Vagina (tissue), 2 donors: ENCODE measurements around the gene GOLM1. TPM values are rescaled to one million over a fixed set of nuclear protein-coding genes. Genes with fewer than 3 reads are reported as not detected.
"Not testable (repeated sequence)": the region's sequence is repeated elsewhere in the genome, so short reads cannot be mapped to it uniquely, and the experiment has no call there.

ENCODE experiments used
- DNase-seq, 2 donors: peaks; one replicate each; pipeline ENCODE4 v3.0.0-alpha.2; 2017; ENCODE audit errors: extremely low spot score in 2 of 2
- H3K27ac ChIP-seq: fragments of 200-600 bp; sonication (generic); one replicate; pipeline ENCODE4 v1.5.1; 2019
- H3K27me3 ChIP-seq: fragments of 200-600 bp; sonication (generic); one replicate; pipeline ENCODE4 v1.5.1; 2019
- H3K36me3 ChIP-seq, 2 donors: fragments of 200-600 bp; sonication (generic); one replicate each; pipeline ENCODE4 v1.5.1; 2017 to 2019
- H3K4me1 ChIP-seq: fragments of 200-600 bp; sonication (generic); one replicate; pipeline ENCODE4 v1.5.1; 2019
- H3K4me3 ChIP-seq, 2 donors: fragments of 200-600 bp; sonication (generic); 1 replicate in 1 of 2; 2 replicates in 1 of 2; pipeline ENCODE4 v1.5.1; 2016 to 2019
- H3K9me3 ChIP-seq: fragments of 200-600 bp; sonication (generic); one replicate; pipeline ENCODE4 v1.5.1; 2019
- POLR2A ChIP-seq, 2 donors: fragments of 450-650 bp; IDR thresholded peaks; one replicate each; pipeline ENCODE4 v1.6.1; 2017; ENCODE audit warnings: antibody characterized with exemption in 2 of 2, mild to moderate bottlenecking in 2 of 2, moderate library complexity in 2 of 2
- POLR2AphosphoS5 ChIP-seq, 2 donors: sonication (generic); formaldehyde crosslinking; IDR thresholded peaks; one replicate each; pipeline ENCODE4 v1.9.0; 2017; ENCODE audit warnings: antibody characterized with exemption in 2 of 2, mild to moderate bottlenecking in 2 of 2, low read depth in 1 of 2; ENCODE audit not compliant: insufficient read depth in 1 of 2
- intact Hi-C: fragments of 100-400 bp; cut with DNase I; formaldehyde crosslinking; loops from one replicate; pipeline ENCODE4 v1.15.1; 2023
- total RNA-seq: library from RNA; depleted of rRNA; stranded (reverse); fragments of >200 nt; gene quantifications from one replicate; pipeline ENCODE4 v1.2.3, GENCODE V29; 2016
- TF ChIP-seq, protein P1 (sequence below), 3 experiments: fragments of 450-650 bp in 2 of 3; fragments of 200-600 bp in 1 of 3; sonication (generic) in 1 of 3; IDR thresholded peaks; one replicate each; pipeline ENCODE4 v1.5.1; 2017 to 2019; ENCODE audit warnings: antibody characterized with exemption in 3 of 3, mild to moderate bottlenecking in 2 of 3, moderate library complexity in 2 of 3

The GOLM1 gene
- total RNA-seq, 1 donor from 2014 or later = 14.7 TPM

DNA sequence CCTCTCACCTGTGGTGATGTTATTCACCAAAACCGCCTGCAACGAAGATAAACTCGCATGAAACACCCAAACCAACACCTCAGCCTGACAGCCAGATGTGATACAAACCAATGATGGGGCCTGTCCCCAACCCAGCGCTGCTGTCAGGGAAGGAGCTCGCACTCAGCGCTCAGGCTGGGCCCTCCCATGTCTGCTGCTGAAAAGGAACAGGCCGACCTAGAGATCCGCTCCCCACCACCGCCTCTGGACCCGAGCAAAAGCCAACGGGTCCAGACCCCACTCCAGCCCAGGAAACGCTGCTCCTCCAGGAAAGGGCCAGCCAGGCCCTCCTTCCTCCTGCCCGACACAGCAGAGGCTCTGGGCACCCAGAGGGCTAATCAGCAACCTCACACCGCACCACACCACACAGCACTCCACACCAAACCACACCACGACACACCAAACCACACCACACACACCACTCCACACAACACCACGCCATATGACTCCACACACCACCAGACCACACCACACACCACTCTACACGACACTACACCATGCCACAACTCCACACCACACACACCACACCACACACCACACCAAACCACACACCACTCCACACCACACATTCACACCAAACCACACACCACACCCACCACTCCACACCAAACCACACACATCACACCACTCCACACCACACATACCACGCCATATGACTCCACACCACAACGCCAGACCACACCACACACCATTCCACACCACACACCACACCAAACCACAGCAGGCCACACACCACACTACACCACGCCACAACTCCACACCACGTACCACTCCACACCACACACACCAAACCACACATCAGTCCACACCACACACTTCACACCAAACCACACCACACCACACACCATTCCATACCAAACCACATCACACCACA is 46.5 kb downstream of the GOLM1 start:
- Histone ChIP-seq H3K36me3 (no peaks in the 10 kb centered on the region), H3K4me1 (no peaks in the 10 kb centered on the region), H3K4me3 (no peak overlapping the region), H3K27me3 (no peaks in the 10 kb centered on the region), H3K27ac (no peak overlapping the region), H3K9me3 (no peaks in the 10 kb centered on the region)
- intact Hi-C loops = no loop called here
- no peak for DNase-seq
- TF ChIP-seq POLR2AphosphoS5 (IDR thresholded peaks at IDR 0.05; ENCODE audit: insufficient read depth in 1 of 2, low read depth in 1 of 2) (no peak), POLR2A (IDR thresholded peaks at IDR 0.05) (no peak)
- TF ChIP-seq, protein P1, sequence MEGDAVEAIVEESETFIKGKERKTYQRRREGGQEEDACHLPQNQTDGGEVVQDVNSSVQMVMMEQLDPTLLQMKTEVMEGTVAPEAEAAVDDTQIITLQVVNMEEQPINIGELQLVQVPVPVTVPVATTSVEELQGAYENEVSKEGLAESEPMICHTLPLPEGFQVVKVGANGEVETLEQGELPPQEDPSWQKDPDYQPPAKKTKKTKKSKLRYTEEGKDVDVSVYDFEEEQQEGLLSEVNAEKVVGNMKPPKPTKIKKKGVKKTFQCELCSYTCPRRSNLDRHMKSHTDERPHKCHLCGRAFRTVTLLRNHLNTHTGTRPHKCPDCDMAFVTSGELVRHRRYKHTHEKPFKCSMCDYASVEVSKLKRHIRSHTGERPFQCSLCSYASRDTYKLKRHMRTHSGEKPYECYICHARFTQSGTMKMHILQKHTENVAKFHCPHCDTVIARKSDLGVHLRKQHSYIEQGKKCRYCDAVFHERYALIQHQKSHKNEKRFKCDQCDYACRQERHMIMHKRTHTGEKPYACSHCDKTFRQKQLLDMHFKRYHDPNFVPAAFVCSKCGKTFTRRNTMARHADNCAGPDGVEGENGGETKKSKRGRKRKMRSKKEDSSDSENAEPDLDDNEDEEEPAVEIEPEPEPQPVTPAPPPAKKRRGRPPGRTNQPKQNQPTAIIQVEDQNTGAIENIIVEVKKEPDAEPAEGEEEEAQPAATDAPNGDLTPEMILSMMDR (IDR thresholded peaks at IDR 0.05) = no peak

- DNase-seq, H3K9me3 ChIP-seq, H3K27me3 ChIP-seq, H3K36me3 ChIP-seq, intact Hi-C loops, H3K4me3 ChIP-seq, H3K27ac ChIP-seq, H3K4me1 ChIP-seq: not testable (repeated sequence)
Observed at GRCh38 chr9:86048018-86048742, 51.2 kb downstream of the GOLM1 start.

DNA sequence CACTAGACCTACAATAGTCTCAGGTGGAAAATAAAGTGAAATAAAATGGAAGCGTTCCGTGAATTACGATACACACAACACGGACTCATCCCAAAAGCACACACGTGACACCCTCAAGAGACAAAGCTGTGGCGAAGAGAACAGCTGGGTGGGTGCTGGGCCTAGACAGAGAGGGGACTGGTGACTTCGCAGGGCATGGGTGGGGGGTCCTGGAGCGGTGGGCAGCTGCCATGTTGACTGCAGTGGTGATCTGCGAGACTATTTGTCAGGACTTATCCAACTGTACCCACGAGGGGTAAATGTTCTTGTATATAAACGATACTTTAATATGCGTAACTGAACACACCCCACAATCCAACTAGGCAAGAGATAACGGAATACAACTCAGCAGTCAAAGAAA is 52.0 kb downstream of the GOLM1 start:
- TF ChIP-seq POLR2A (IDR thresholded peaks at IDR 0.05) = no peak
- TF ChIP-seq, protein P1 (IDR thresholded peaks at IDR 0.05) = no peak
- TF ChIP-seq POLR2AphosphoS5 (IDR thresholded peaks at IDR 0.05; ENCODE audit: insufficient read depth in 1 of 2, low read depth in 1 of 2) = no peak
- Histone ChIP-seq H3K27ac (no peak overlapping the region), H3K4me1 (no peaks in the 10 kb centered on the region), H3K4me3 (no peak overlapping the region), H3K36me3 (no peaks in the 10 kb centered on the region), H3K9me3 (no peaks in the 10 kb centered on the region), H3K27me3 (no peaks in the 10 kb centered on the region)
- no peak for DNase-seq
- intact Hi-C loops = no loop called here

- Histone ChIP-seq H3K4me1 (no peaks in the 10 kb centered on the region), H3K4me3 (no peak overlapping the region), H3K9me3 (no peaks in the 10 kb centered on the region), H3K27me3 (no peaks in the 10 kb centered on the region), H3K27ac (no peak overlapping the region), H3K36me3 (no peaks in the 10 kb centered on the region)
- intact Hi-C loops = no loop called here
- TF ChIP-seq POLR2AphosphoS5 (IDR thresholded peaks at IDR 0.05; ENCODE audit: insufficient read depth in 1 of 2, low read depth in 1 of 2) (no peak), POLR2A (IDR thresholded peaks at IDR 0.05) (no peak)
- TF ChIP-seq, protein P1 (IDR thresholded peaks at IDR 0.05) = no peak
- no peak for DNase-seq
Observed at GRCh38 chr9:86046930-86047341, 52.4 kb downstream of the GOLM1 start.

DNA sequence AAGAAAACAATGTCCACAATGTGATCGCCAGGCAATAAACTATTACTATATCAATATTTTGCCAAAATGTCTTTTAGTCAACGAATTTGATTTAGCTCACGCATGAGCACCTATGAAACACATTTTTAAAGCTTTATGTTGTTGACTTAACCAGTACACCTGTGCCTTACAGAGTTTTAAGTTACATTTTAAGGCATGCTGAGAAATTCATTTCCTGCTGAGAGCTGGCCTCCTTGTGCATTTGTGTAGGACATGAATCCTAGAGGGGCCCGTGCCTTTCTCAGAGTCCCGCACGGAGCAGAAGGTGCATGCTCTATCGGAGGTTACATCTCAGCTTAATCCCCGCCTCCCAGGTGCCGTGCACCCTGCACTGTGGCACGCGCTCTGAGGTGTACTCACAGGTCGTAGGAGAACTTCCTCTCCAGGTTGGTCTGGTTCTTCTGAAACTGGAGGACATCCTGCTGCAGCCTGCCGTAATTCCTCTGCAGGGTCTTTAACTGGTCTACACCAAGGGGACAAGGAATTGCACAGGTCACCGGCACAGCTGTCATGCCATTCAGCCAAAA is 53.2 kb downstream of the GOLM1 start:
- intact Hi-C loops = no loop called here
- TF ChIP-seq, protein P1 (IDR thresholded peaks at IDR 0.05) = no peak
- no peak for TF ChIP-seq POLR2A (IDR thresholded peaks at IDR 0.05)
- no peak for TF ChIP-seq POLR2AphosphoS5 (IDR thresholded peaks at IDR 0.05; ENCODE audit: insufficient read depth in 1 of 2, low read depth in 1 of 2)
- H3K9me3 ChIP-seq = no peaks in the 10 kb centered on the region
- H3K36me3 ChIP-seq = no peaks in the 10 kb centered on the region
- DNase-seq = no peak
- no peak overlapping the region for H3K4me3 ChIP-seq
- H3K27me3 ChIP-seq = no peaks in the 10 kb centered on the region
- H3K4me1 ChIP-seq = no peaks in the 10 kb centered on the region
- H3K27ac ChIP-seq = no peak overlapping the region
